Measurements from ENCODE around the gene PCDHGA9.

- TF ChIP-seq POLR2A (IDR thresholded peaks at IDR 0.05) (no peak), CTCF (IDR thresholded peaks at IDR 0.05) (no peak)
Observed at GRCh38 chr5:141383345-141383744, 19.2 kb upstream of the PCDHGA9 start.
